Measurements from ENCODE around the gene ZNF611. TPM values are rescaled to one million over a fixed set of nuclear protein-coding genes. Genes with fewer than 3 reads are reported as not detected.

Gene ZNF611
- total and polyA plus RNA-seq, 9 of the 15 experiments (the other 6 are each of a cell fraction or from before 2014, with no cell fraction given): 3.7 to 29.6 (median 12.8) TPM

DNA sequence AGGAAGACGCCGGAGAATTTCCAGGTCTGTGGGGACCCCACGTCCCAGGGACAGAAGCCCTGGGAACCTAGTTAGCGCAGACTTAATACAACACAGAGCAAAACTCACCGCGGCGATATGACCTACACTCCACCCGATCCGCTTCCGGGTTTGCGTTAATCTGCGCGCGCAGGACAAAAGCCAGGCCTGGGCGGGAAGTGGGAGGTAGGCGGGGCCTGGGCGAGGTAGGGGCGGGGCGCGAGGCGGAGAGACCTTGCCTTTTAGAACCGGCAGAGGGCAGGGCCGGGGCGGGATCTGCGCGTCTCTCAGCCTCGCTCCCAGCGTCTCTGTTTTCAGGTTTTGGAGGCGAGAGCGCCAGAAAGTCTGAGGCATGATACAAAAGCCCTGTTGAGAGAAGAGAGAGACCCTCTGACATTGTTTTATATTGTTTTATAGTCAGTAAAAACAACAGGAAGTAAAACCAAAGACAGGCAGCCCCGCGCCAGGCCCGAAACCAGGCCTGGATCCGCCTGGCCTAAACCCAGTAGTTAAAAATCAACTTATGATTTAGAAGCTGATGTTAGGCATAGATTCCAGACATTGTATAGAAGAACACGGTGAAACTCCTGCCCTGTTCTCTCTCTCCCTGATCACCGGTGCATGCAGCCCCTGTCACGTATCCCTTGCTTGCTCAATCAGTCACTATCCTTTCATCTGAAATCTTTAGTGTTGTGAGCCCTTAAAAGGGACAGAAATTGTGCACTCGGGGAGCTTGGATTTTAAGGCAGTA lies at the start of gene ZNF611 (continued):
- TF ChIP-seq RFX7 (CRISPR knock-in tag; IDR thresholded peaks at IDR 0.05) (no peak), GATA2 (CRISPR knock-in tag; IDR thresholded peaks at IDR 0.05) (no peak), SAP30 (IDR thresholded peaks at IDR 0.05; ENCODE audit: borderline replicate concordance, insufficient read depth, low read depth, low read length, poor library complexity, severe bottlenecking) (no peak), TGIF2 (CRISPR knock-in tag; IDR thresholded peaks at IDR 0.05) (no peak), MED1 (CRISPR knock-in tag; IDR thresholded peaks at IDR 0.05; ENCODE audit: borderline replicate concordance) (no peak), KLF13 (tag; IDR thresholded peaks at IDR 0.05; ENCODE audit: borderline replicate concordance, low read depth) (no peak), RBM39 (optimal IDR thresholded peaks at IDR 0.05; ENCODE audit: low read depth, low read length) (no peak), NELFE (IDR thresholded peaks at IDR 0.05; ENCODE audit: insufficient read depth, insufficient read length) (no peak), KDM2B (CRISPR knock-in tag; IDR thresholded peaks at IDR 0.05) (no peak), SRF (CRISPR knock-in tag; IDR thresholded peaks at IDR 0.05) (no peak), ZNF696 (CRISPR knock-in tag; conservative IDR thresholded peaks at IDR 0.05) (no peak), ZBTB17 (CRISPR knock-in tag; IDR thresholded peaks at IDR 0.05) (no peak), ZC3H8 (IDR thresholded peaks at IDR 0.05) (no peak), TEAD4 (IDR thresholded peaks at IDR 0.05; ENCODE audit: low read length) (no peak), TEAD4 (CRISPR knock-in tag; IDR thresholded peaks at IDR 0.05; ENCODE audit: borderline replicate concordance) (no peak)
- TF ChIP-seq, protein P1, sequence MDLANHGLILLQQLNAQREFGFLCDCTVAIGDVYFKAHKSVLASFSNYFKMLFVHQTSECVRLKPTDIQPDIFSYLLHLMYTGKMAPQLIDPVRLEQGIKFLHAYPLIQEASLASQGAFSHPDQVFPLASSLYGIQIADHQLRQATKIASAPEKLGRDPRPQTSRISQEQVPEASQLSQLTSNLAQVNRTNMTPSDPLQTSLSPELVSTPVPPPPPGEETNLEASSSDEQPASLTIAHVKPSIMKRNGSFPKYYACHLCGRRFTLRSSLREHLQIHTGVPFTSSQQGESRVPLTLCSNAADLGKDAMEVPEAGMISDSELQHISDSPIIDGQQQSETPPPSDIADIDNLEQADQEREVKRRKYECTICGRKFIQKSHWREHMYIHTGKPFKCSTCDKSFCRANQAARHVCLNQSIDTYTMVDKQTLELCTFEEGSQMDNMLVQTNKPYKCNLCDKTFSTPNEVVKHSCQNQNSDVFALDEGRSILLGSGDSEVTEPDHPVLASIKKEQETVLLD (IDR thresholded peaks at IDR 0.05): no peak
- TF ChIP-seq, protein P2, sequence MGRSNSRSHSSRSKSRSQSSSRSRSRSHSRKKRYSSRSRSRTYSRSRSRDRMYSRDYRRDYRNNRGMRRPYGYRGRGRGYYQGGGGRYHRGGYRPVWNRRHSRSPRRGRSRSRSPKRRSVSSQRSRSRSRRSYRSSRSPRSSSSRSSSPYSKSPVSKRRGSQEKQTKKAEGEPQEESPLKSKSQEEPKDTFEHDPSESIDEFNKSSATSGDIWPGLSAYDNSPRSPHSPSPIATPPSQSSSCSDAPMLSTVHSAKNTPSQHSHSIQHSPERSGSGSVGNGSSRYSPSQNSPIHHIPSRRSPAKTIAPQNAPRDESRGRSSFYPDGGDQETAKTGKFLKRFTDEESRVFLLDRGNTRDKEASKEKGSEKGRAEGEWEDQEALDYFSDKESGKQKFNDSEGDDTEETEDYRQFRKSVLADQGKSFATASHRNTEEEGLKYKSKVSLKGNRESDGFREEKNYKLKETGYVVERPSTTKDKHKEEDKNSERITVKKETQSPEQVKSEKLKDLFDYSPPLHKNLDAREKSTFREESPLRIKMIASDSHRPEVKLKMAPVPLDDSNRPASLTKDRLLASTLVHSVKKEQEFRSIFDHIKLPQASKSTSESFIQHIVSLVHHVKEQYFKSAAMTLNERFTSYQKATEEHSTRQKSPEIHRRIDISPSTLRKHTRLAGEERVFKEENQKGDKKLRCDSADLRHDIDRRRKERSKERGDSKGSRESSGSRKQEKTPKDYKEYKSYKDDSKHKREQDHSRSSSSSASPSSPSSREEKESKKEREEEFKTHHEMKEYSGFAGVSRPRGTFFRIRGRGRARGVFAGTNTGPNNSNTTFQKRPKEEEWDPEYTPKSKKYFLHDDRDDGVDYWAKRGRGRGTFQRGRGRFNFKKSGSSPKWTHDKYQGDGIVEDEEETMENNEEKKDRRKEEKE (IDR thresholded peaks at IDR 0.05; ENCODE audit: borderline replicate concordance in 1 of 2, control insufficient read depth in 1 of 2, low read depth in 2 of 2, low read length in 1 of 2): no peak
- TF ChIP-seq, protein P3, sequence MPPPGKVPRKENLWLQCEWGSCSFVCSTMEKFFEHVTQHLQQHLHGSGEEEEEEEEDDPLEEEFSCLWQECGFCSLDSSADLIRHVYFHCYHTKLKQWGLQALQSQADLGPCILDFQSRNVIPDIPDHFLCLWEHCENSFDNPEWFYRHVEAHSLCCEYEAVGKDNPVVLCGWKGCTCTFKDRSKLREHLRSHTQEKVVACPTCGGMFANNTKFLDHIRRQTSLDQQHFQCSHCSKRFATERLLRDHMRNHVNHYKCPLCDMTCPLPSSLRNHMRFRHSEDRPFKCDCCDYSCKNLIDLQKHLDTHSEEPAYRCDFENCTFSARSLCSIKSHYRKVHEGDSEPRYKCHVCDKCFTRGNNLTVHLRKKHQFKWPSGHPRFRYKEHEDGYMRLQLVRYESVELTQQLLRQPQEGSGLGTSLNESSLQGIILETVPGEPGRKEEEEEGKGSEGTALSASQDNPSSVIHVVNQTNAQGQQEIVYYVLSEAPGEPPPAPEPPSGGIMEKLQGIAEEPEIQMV (tag; conservative IDR thresholded peaks at IDR 0.05; ENCODE audit: low read depth): no peak
- TF ChIP-seq, protein P4, sequence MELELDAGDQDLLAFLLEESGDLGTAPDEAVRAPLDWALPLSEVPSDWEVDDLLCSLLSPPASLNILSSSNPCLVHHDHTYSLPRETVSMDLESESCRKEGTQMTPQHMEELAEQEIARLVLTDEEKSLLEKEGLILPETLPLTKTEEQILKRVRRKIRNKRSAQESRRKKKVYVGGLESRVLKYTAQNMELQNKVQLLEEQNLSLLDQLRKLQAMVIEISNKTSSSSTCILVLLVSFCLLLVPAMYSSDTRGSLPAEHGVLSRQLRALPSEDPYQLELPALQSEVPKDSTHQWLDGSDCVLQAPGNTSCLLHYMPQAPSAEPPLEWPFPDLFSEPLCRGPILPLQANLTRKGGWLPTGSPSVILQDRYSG (tag; conservative IDR thresholded peaks at IDR 0.05; ENCODE audit: low read depth): no peak
- TF ChIP-seq, protein P5, sequence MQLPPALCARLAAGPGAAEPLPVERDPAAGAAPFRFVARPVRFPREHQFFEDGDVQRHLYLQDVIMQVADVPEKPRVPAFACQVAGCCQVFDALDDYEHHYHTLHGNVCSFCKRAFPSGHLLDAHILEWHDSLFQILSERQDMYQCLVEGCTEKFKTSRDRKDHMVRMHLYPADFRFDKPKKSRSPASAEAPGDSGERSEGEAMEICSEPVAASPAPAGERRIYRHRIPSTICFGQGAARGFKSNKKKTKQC (CRISPR knock-in tag; IDR thresholded peaks at IDR 0.05): no peak; the same call in 1 of the 2 replicates

All from K562 (cell line).